ENCODE data around the gene PRKRIP1.
"Not testable (repeated sequence)": the region's sequence is repeated elsewhere in the genome, so short reads cannot be mapped to it uniquely, and the experiment has no call there.

PRKRIP1 gene
- total RNA-seq = 56.5 to 91.9 (median 68.6) reads per million in 4 experiments

- DNase-seq = peak; percentile 86
Measured at GRCh38 chr7:102395873-102396709, at the start of gene PRKRIP1. PRKRIP1 (plus strand) TSS chr7:102396363; CDS start chr7:102396412, 49 bp downstream.

- not testable (repeated sequence) for DNase-seq
Measured at GRCh38 chr7:102346983-102347382, 49.2 kb upstream of the PRKRIP1 start.

GRCh38 chr7:102356344-102356743 lies 39.8 kb upstream of the PRKRIP1 start, which contains the start of gene SPDYE6:
SPDYE6 (minus strand) TSS chr7:102356444; CDS start chr7:102356023, 421 bp downstream.
- DNase-seq = not testable (repeated sequence)

GRCh38 chr7:102363549-102364393 lies 32.4 kb upstream of the PRKRIP1 start:
- DNase-seq = peak; percentile 88

- not testable (repeated sequence) for DNase-seq
Measured at GRCh38 chr7:102364394-102364886, 31.7 kb upstream of the PRKRIP1 start.

GRCh38 chr7:102365390-102365789 lies 30.8 kb upstream of the PRKRIP1 start:
- DNase-seq = not testable (repeated sequence)

- not testable (repeated sequence) for DNase-seq
Measured at GRCh38 chr7:102370038-102370437, 26.1 kb upstream of the PRKRIP1 start.

GRCh38 chr7:102372796-102373195 lies 23.4 kb upstream of the PRKRIP1 start:
- DNase-seq = not testable (repeated sequence)

- DNase-seq = no peak
Measured at GRCh38 chr7:102376964-102377466, 19.1 kb upstream of the PRKRIP1 start.

- DNase-seq = not testable (repeated sequence)
Measured at GRCh38 chr7:102380837-102381236, 15.3 kb upstream of the PRKRIP1 start.

- DNase-seq = not testable (repeated sequence)
Measured at GRCh38 chr7:102381696-102382425, 14.3 kb upstream of the PRKRIP1 start.

- DNase-seq = no peak
Measured at GRCh38 chr7:102387064-102387463, 9.1 kb upstream of the PRKRIP1 start.

GRCh38 chr7:102389810-102390209 lies 6.4 kb upstream of the PRKRIP1 start:
- no peak for DNase-seq

- peak; percentile 61 for DNase-seq
Measured at GRCh38 chr7:102390697-102391484, 5.3 kb upstream of the PRKRIP1 start.

- DNase-seq = no peak
Measured at GRCh38 chr7:102392330-102392729, 3.8 kb upstream of the PRKRIP1 start.

- DNase-seq = no peak
Measured at GRCh38 chr7:102393467-102393866, 2.7 kb upstream of the PRKRIP1 start.

GRCh38 chr7:102395592-102395872 lies 631 bp upstream of the PRKRIP1 start:
- no peak for DNase-seq

GRCh38 chr7:102396710-102397019 lies 502 bp downstream of the PRKRIP1 start:
- no peak for DNase-seq

GRCh38 chr7:102398543-102398942 lies 2.4 kb downstream of the PRKRIP1 start:
- no peak for DNase-seq

GRCh38 chr7:102400360-102400759 lies 4.2 kb downstream of the PRKRIP1 start:
- no peak for DNase-seq

- no peak for DNase-seq
Measured at GRCh38 chr7:102403563-102403962, 7.4 kb downstream of the PRKRIP1 start.
